ENCODE results near the gene ALDH18A1.

GRCh38 chr10:95626500-95626899 is 30.0 kb downstream of the ALDH18A1 start:
- TF ChIP-seq CTCF (optimal IDR thresholded peaks at IDR 0.05 in 1 of 3, IDR thresholded peaks at IDR 0.05 in 1 of 3, conservative IDR thresholded peaks at IDR 0.05 in 1 of 3; ENCODE audit: extremely low read depth in 1 of 3, insufficient read depth in 2 of 3, low read length in 3 of 3): no peak
- TF ChIP-seq EZH2 (IDR thresholded peaks at IDR 0.05; ENCODE audit: low read length): no peak
